ENCODE data around the gene SLC46A1.

SLC46A1 gene

DNA sequence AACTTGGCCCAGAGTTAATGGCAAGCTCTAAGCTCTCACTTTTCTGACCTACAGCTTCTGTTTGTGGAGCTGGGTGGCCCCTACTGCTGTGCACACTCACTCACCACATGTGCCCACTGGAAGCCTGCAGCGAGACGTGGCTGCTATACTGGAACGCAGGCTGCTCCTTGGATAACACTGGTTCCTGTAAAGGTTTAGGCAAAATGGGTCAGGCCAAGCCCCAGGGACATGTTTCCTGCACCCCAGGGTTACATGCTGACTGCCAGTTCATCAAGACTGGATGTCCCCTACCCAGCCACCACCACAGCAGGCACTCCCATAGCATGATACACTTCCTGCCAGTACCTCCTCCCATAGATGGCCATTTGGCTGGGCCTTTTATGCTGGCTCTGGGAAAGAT, 57.0 kb downstream of the SLC46A1 start:
- no peak for DNase-seq

DNA sequence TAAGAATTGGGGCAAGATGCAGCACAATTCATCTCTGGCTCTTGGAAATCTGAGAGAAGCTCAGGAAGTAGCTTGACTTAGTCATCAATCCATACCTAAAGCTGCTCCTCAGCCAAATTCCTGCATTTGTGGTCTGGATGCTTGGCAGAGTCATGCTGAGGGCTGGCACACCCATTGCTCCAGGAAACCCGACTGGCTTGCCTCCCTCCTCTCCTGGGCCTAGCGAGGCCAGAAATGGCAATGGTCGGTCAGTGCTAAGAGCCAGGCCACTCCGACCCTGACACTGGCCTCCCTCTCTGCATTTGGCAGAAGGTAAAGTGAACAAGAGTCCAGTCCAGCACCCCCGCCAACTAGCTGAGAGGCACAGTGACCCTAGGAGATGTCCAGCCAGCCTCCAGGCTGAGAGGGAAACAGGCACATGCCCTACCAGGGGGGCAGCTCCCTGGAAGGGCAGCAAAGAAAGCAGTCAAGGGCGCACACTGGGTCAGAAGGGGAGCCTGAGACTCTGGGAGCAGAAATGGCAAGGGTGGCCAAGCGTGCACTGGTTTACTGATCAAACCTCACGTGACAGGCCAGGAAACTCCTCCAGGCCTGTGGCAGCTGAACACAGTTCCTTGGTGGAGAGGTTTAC, 58.6 kb downstream of the SLC46A1 start:
- no peak for DNase-seq

DNA sequence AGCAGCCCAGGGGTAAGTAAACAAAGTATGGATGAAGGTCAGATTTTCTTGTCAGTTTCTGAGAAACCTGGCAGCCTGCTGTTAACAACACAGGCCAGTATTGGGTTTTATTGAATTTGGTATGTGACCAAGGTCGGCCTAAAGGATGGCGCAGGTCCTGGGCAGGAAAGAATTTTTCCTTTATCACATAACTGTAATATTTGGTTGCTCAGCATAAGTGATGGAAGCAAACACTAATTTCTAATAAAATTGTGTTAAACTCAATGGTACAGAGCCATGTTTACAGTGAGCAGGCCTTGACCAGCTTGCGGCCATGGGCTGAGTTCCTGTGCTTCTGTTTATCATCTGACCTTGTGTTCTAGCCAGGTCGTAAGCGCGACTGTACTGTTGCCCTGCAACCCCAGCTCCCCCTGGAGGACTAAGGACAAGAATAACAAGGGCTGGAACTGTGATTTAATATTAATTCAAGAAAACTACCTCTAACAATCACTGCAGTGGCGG, 59.2 kb downstream of the SLC46A1 start:
- DNase-seq = no peak

DNA sequence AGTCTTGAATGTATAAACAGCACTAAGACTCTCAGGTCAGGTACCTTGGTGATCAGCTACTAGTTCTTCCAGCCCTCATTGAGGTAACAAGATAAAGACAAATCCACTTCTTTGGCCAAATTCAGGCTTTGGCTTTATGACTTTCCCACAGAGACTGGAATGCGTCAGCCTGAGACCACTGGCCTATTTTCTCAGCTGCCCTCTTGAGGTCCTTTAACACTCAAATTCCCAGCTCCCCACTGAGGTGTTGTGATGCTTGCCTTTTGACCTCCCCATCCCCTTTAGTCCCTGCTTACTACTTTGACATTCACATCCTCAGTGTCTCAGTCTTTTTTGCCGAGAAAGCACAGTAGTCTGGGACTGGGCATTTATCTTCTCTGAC, 59.8 kb downstream of the SLC46A1 start:
- no peak for DNase-seq

DNA sequence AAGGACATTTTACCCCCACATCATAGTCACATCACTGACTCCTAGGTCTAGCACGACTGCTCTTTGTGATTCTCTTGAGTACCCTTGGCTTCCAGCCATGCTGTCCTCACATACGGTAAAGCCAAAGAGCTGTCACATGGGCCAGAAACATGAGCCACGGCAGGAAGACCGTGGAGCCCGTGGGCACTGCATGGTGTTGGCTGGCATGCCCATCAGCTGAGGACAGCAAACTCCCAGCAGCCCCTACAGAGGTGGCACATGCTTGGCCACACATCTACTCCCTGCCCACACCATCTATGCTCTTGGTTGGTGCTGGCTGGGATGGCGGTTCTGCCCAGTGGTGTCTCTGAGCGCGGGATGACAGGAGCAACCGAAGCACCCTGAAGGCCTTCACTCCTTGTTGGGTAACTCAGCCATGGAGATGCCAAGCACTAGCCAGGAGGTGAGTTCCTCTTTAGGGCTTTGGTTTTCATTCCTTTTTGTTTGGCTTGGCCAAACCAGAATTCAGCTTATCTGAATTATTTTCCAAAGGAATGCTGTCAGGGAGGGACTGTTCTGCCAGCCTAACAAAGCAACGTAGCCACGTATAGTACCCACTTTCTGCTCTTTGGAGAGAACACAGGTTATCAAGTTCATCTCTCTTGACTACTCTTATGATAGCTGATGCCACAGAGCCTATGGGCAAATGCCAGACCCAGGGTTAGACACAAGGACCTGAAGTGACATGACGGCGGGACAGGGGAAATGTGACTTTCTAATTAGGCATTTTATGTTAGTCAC, 60.4 kb downstream of the SLC46A1 start:
- no peak for DNase-seq

Measured in stimulated activated CD8-positive, alpha-beta memory T cell treated with anti-CD3 and anti-CD28 coated beads, Interleukin-4, amount 100 ng/mL, for 48 hours (primary cell).